GM12801 (cell line): ENCODE data around the gene NMNAT1.

Experiments used
- CTCF ChIP-seq: IDR thresholded peaks from one replicate; pipeline ENCODE4 v1.5.1; 2011; ENCODE audit warnings: control low read depth; ENCODE audit not compliant: insufficient read length; ENCODE audit errors: extremely low read depth

The NMNAT1 gene

GRCh38 chr1:9942939-9943788 is at the start of gene NMNAT1, which contains the start of gene LZIC:
Gene NMNAT1 (plus strand): TSS chr1:9943475. CDS start chr1:9972074, 28,599 bp downstream.
Gene LZIC (minus strand): TSS chr1:9943391. CDS start chr1:9936619, 6,772 bp downstream.
- TF ChIP-seq CTCF = no peak

- no peak for TF ChIP-seq CTCF
Observed at GRCh38 chr1:9894115-9894514, 49.2 kb upstream of the NMNAT1 start.

- TF ChIP-seq CTCF = no peak
Observed at GRCh38 chr1:9900142-9901043, 42.9 kb upstream of the NMNAT1 start.

- TF ChIP-seq CTCF = no peak
Observed at GRCh38 chr1:9901148-9902059, 41.9 kb upstream of the NMNAT1 start.

GRCh38 chr1:9902060-9902452 is 41.2 kb upstream of the NMNAT1 start:
- TF ChIP-seq CTCF = no peak

GRCh38 chr1:9903801-9904527 is 39.3 kb upstream of the NMNAT1 start:
- no peak for TF ChIP-seq CTCF
